Measurements from ENCODE around the gene S100A3.

DNA sequence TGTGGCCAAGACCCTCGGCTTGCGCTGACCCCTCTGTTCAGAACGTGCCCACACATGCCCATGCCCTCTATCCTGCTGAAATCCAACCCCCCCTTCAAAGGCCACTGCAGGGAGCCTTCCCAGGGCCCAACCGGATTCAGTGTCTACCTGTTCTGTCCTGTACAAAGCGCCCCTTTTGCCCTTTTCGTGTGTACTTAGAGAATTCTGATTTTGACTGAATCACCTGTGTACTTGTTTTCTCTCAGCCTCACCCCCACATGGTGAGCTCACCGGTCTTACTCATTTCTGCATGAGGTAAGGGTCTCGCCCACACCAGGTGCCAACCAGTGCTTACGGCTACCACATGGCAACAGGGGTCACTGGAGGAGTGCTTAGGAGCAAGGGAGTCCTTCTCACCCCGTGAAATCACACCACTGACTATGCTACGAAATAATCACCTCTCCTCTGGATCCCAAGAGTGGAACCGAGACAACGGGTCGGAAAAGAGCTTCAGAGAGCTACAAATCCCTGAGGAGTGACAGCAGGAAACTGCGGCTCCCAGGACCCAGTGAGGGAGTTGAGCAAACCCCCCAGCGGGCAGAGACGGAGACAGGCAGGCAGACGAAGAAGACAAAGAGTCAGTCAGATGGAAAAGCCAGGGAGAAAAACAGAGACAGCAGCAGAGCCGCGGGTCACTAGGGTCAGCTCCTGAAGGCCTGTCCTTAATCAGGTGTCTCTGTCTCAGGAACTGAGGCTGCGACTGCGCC, 18.7 kb upstream of the S100A3 start:
- TF ChIP-seq, protein P1, sequence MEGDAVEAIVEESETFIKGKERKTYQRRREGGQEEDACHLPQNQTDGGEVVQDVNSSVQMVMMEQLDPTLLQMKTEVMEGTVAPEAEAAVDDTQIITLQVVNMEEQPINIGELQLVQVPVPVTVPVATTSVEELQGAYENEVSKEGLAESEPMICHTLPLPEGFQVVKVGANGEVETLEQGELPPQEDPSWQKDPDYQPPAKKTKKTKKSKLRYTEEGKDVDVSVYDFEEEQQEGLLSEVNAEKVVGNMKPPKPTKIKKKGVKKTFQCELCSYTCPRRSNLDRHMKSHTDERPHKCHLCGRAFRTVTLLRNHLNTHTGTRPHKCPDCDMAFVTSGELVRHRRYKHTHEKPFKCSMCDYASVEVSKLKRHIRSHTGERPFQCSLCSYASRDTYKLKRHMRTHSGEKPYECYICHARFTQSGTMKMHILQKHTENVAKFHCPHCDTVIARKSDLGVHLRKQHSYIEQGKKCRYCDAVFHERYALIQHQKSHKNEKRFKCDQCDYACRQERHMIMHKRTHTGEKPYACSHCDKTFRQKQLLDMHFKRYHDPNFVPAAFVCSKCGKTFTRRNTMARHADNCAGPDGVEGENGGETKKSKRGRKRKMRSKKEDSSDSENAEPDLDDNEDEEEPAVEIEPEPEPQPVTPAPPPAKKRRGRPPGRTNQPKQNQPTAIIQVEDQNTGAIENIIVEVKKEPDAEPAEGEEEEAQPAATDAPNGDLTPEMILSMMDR (conservative IDR thresholded peaks at IDR 0.05), result no peak
- TF ChIP-seq EZH2 (IDR thresholded peaks at IDR 0.05; ENCODE audit: low read depth), result no peak
